Endothelial cell of umbilical vein (primary cell): Measurements from ENCODE around the gene KCNN3.

Experiments
- CTCF ChIP-seq, 2 donors: IDR thresholded peaks; 1 replicate in 1 of 2; 2 replicates in 1 of 2; pipeline ENCODE4 v1.5.1; 2011; ENCODE audit warnings: low read length in 2 of 2, mild to moderate bottlenecking in 2 of 2, moderate library complexity in 2 of 2, control low read depth in 1 of 2, inconsistent platforms in 1 of 2, low read depth in 1 of 2; ENCODE audit not compliant: insufficient read depth in 1 of 2; ENCODE audit errors: extremely low read depth in 1 of 2
- EZH2 ChIP-seq: IDR thresholded peaks from 2 replicates; pipeline ENCODE4 v1.6.1; 2012; ENCODE audit warnings: borderline replicate concordance, low read depth, mild to moderate bottlenecking, moderate library complexity, low read length, inconsistent platforms; ENCODE audit not compliant: severe bottlenecking
- JUN ChIP-seq: IDR thresholded peaks from 2 replicates; pipeline ENCODE4 v1.6.1; 2011; ENCODE audit warnings: borderline replicate concordance, low read depth; ENCODE audit not compliant: insufficient read length, insufficient read depth
- MYC ChIP-seq: IDR thresholded peaks from one replicate; pipeline ENCODE4 v1.6.1; 2011; ENCODE audit warnings: mild to moderate bottlenecking, low read depth, low read length
- POLR2A ChIP-seq: IDR thresholded peaks from 2 replicates; pipeline ENCODE4 v1.6.1; 2012; ENCODE audit warnings: low read depth, mild to moderate bottlenecking, control low read depth, low read length
- POLR2AphosphoS5 ChIP-seq: IDR thresholded peaks from 2 replicates; pipeline ENCODE4 v1.6.1; 2012; ENCODE audit warnings: low read depth, mild to moderate bottlenecking, control low read depth, low read length, moderate library complexity; ENCODE audit not compliant: insufficient read depth

GRCh38 chr1:154861607-154862094, 8.4 kb downstream of the KCNN3 start:
- TF ChIP-seq POLR2AphosphoS5 (no peak), POLR2A (no peak), CTCF (IDR thresholded peaks at IDR 0.05; ENCODE audit: extremely low read depth in 1 of 2, insufficient read depth in 1 of 2, low read depth in 1 of 2, low read length in 2 of 2) (no peak), JUN (no peak), EZH2 (no peak), MYC (no peak)
